Astrocyte (in vitro differentiated cells and primary cell): ENCODE results near the gene CERT1.

ENCODE experiments used
- CTCF ChIP-seq: IDR thresholded peaks from 2 replicates; pipeline ENCODE4 v1.5.1; 2011; ENCODE audit warnings: low read depth, mild to moderate bottlenecking, inconsistent platforms, low read length, moderate library complexity; ENCODE audit not compliant: insufficient read depth
- EZH2 ChIP-seq: IDR thresholded peaks from 2 replicates; pipeline ENCODE4 v1.6.1; 2012; ENCODE audit warnings: mild to moderate bottlenecking, low read length, inconsistent platforms; ENCODE audit not compliant: insufficient read depth

GRCh38 chr5:75381456-75381855, 130.0 kb downstream of the CERT1 start:
- no peak for TF ChIP-seq CTCF
- no peak for TF ChIP-seq EZH2
